Kasumi-1 (cell line): ENCODE measurements around the gene HID1.
"Not testable (repeated sequence)": the region's sequence is repeated elsewhere in the genome, so short reads cannot be mapped to it uniquely, and the experiment has no call there.

Source experiments
- DNase-seq, 2 experiments: peaks; one replicate each; lab custom pipeline; 2025; lab: John Stamatoyannopoulos, UW

HID1 gene

GRCh38 chr17:74972107-74972972 lies at the start of gene HID1:
TSS of gene HID1 (minus strand) at chr17:74972759. CDS start at chr17:74972656, 103 bp downstream.
- peak in 1 of 2 experiments; percentile 33 for DNase-seq

GRCh38 chr17:75020331-75021110 lies 48.0 kb upstream of the HID1 start:
- DNase-seq, result no peak

- DNase-seq, result no peak
Observed at GRCh38 chr17:75019710-75020109, 47.2 kb upstream of the HID1 start.

- no peak for DNase-seq
Observed at GRCh38 chr17:75019146-75019545, 46.6 kb upstream of the HID1 start.

- peak in 1 of 2 experiments; percentile 35 for DNase-seq
Observed at GRCh38 chr17:75013092-75013559, 40.6 kb upstream of the HID1 start.

- peak; percentile 88 to 90 for DNase-seq
Observed at GRCh38 chr17:75012346-75013091, 40.0 kb upstream of the HID1 start, which contains the start of gene MRPL58. TSS of gene MRPL58 (plus strand) at chr17:75012670. CDS start at chr17:75012687, 17 bp downstream.

GRCh38 chr17:75012096-75012345 lies 39.5 kb upstream of the HID1 start:
- DNase-seq, result no peak

- DNase-seq, result no peak
Observed at GRCh38 chr17:75011401-75012095, 39.0 kb upstream of the HID1 start.

GRCh38 chr17:75010683-75011400 lies 38.3 kb upstream of the HID1 start:
- DNase-seq, result no peak

GRCh38 chr17:75009139-75009724 lies 36.7 kb upstream of the HID1 start:
- DNase-seq, result no peak

- DNase-seq, result no peak
Observed at GRCh38 chr17:75008373-75008772, 35.8 kb upstream of the HID1 start.

GRCh38 chr17:75006653-75007052 lies 34.1 kb upstream of the HID1 start:
- DNase-seq, result no peak

GRCh38 chr17:75006084-75006483 lies 33.5 kb upstream of the HID1 start:
- DNase-seq, result not testable (repeated sequence)

GRCh38 chr17:75005291-75005690 lies 32.7 kb upstream of the HID1 start:
- DNase-seq, result no peak

- DNase-seq, result no peak
Observed at GRCh38 chr17:75004371-75004770, 31.8 kb upstream of the HID1 start.

GRCh38 chr17:75003957-75004355 lies 31.4 kb upstream of the HID1 start:
- DNase-seq, result no peak

GRCh38 chr17:75003070-75003956 lies 30.8 kb upstream of the HID1 start:
- no peak for DNase-seq

GRCh38 chr17:75001915-75002843 lies 29.6 kb upstream of the HID1 start:
- DNase-seq, result peak; percentile 33 to 53
